Stomach (tissue), 4 donors: ENCODE data around the gene ZFYVE1.
"Not testable (repeated sequence)": the region's sequence is repeated elsewhere in the genome, so short reads cannot be mapped to it uniquely, and the experiment has no call there.

Experiments used
- POLR2A ChIP-seq, 4 donors: fragments of 450-650 bp; IDR thresholded peaks; one replicate each; pipeline ENCODE4 v1.6.1; 2016; ENCODE audit warnings: antibody characterized with exemption in 4 of 4, control low read depth in 2 of 4, mild to moderate bottlenecking in 1 of 4, moderate library complexity in 1 of 4
- POLR2AphosphoS5 ChIP-seq, 3 donors: sonication (generic); formaldehyde crosslinking; IDR thresholded peaks; one replicate each; pipeline ENCODE4 v1.6.1; 2016; ENCODE audit warnings: antibody characterized with exemption in 3 of 3
- TF ChIP-seq, protein P1 (sequence below), 7 experiments: fragments of 450-650 bp in 4 of 7; fragments of 200-600 bp in 3 of 7; sonication (generic) in 3 of 7; IDR thresholded peaks; one replicate each; pipeline ENCODE4 v1.5.1; 2016 to 2019; ENCODE audit warnings: antibody characterized with exemption in 7 of 7, control low read depth in 2 of 7, mild to moderate bottlenecking in 1 of 7

DNA sequence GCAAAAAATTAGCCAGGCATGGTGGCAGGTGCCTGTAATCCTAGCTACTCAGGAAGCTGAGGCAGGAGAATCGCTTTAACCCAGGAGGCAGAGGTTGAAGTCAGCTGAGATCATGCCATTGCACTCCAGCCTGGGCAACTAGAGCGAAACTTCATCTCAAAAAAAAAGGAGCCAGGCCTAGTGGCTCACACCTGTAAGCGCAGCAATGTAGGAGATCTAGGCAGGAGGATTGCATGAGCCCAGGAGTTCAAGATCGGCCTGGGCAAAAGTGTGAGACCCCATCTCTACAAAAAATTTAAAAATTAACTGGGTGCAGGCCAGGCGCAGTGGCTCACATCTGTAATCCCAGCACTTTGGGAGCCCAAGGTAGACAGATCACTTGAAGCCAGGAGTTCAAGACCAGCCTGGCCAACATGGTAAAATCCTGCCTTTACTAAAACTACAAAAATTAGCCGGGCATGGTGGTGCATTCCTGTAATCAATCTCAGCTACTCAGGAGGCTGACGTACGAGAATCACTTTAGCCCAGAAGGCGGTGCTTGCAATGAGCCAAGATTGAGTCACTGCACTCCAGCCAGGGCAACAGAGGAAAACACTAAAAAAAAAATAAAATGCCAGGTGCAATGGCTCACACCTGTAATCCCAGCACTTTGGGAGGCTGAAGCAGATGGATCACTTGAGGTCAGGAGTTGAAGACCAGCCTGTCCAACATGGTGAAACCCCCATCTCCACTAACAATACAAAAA lies 10.0 kb upstream of the ZFYVE1 start:
- TF ChIP-seq POLR2A, POLR2AphosphoS5 (IDR thresholded peaks at IDR 0.05): not testable (repeated sequence)
- TF ChIP-seq, protein P1, sequence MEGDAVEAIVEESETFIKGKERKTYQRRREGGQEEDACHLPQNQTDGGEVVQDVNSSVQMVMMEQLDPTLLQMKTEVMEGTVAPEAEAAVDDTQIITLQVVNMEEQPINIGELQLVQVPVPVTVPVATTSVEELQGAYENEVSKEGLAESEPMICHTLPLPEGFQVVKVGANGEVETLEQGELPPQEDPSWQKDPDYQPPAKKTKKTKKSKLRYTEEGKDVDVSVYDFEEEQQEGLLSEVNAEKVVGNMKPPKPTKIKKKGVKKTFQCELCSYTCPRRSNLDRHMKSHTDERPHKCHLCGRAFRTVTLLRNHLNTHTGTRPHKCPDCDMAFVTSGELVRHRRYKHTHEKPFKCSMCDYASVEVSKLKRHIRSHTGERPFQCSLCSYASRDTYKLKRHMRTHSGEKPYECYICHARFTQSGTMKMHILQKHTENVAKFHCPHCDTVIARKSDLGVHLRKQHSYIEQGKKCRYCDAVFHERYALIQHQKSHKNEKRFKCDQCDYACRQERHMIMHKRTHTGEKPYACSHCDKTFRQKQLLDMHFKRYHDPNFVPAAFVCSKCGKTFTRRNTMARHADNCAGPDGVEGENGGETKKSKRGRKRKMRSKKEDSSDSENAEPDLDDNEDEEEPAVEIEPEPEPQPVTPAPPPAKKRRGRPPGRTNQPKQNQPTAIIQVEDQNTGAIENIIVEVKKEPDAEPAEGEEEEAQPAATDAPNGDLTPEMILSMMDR (IDR thresholded peaks at IDR 0.05) = not testable (repeated sequence)
